ENCODE data around the gene CRTC3. TPM values are rescaled to one million over a fixed set of nuclear protein-coding genes. Genes with fewer than 3 reads are reported as not detected.

Gene CRTC3
- total and polyA plus RNA-seq, 2 of the 4 experiments (the other 2 are of a cell fraction) = 4.7 to 14.8 TPM

- no peak overlapping the region for H4K5ac ChIP-seq (ENCODE audit: low read depth, low read length)
- no peak overlapping the region for H4K91ac ChIP-seq (ENCODE audit: insufficient read depth, low read depth, low read length)
- H3K27ac ChIP-seq (ENCODE audit: insufficient read depth, low read length) = peak overlapping the region; percentile 38; the same call in 1 of the 2 replicates
- BruUV-seq (replicated peaks) = no TSS peak
- peak overlapping the region; percentile 71 for H2AFZ ChIP-seq (replicated peaks; ENCODE audit: low read length, poor library complexity)
- peak overlapping the region; percentile 22 for H2AK9ac ChIP-seq (replicated peaks; ENCODE audit: low read depth, low read length, poor library complexity)
- DNase-seq = peak; percentile 69
- no peaks in the 10 kb centered on the region for H3K79me1 ChIP-seq (ENCODE audit: low read depth in 1 of 2, low read length in 2 of 2)
- H3K9me3 ChIP-seq (ENCODE audit: control insufficient read depth, insufficient read depth, low read length) = no peaks in the 10 kb centered on the region
- H2BK20ac ChIP-seq (ENCODE audit: low read depth, low read length) = peak overlapping the region; percentile 61
- CTCF ChIA-PET = interaction anchor here (0.5 to 1.3 kb wide), 10 partner anchors 10 to 284 kb away, joined by 3 to 13 read pairs (median 4); partner anchors contain the start of gene HDDC3
- peaks cover 6% of the 10 kb centered on the region; the same call in 1 of the 2 replicates for H3K36me3 ChIP-seq (ENCODE audit: control insufficient read depth, insufficient read depth, low read length)
- no peaks in the 10 kb centered on the region for H4K20me1 ChIP-seq (ENCODE audit: insufficient read depth, low read length)
- TF ChIP-seq ELK1 (IDR thresholded peaks at IDR 0.05; ENCODE audit: borderline replicate concordance, low read depth, low read length) = peak; percentile 74; the same call in 1 of the 2 replicates
- TF ChIP-seq RAD21 (IDR thresholded peaks at IDR 0.05; ENCODE audit: low read length) = peak; percentile 95
- TF ChIP-seq POLR2A (IDR thresholded peaks at IDR 0.05; ENCODE audit: low read depth, low read length) = peak; percentile 52; the same call in 1 of the 2 replicates
- TF ChIP-seq, protein P1, sequence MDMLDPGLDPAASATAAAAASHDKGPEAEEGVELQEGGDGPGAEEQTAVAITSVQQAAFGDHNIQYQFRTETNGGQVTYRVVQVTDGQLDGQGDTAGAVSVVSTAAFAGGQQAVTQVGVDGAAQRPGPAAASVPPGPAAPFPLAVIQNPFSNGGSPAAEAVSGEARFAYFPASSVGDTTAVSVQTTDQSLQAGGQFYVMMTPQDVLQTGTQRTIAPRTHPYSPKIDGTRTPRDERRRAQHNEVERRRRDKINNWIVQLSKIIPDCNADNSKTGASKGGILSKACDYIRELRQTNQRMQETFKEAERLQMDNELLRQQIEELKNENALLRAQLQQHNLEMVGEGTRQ (IDR thresholded peaks at IDR 0.05; ENCODE audit: low read depth, low read length) = 0 out of 2 replicates have a peak, but pooled peaks have one; percentile 36
- TF ChIP-seq CHD1 (IDR thresholded peaks at IDR 0.05; ENCODE audit: low read depth, low read length) = no peak; the same call in 1 of the 2 replicates
- peak; percentile 90 for TF ChIP-seq SMC3 (IDR thresholded peaks at IDR 0.05; ENCODE audit: low read depth, low read length)
- 0 out of 2 replicates have a peak, but pooled peaks have one; percentile 6 for TF ChIP-seq CEBPB (IDR thresholded peaks at IDR 0.05; ENCODE audit: low read depth, low read length)
- TF ChIP-seq MAFK (IDR thresholded peaks at IDR 0.05; ENCODE audit: low read depth, low read length) = no peak
- TF ChIP-seq CTCF (conservative IDR thresholded peaks at IDR 0.05; ENCODE audit: low read depth, low read length) = peak; percentile 92
- peak overlapping the region in 1 of 2 experiments; percentile 22; a peak in 2 of 4 replicates for H4K8ac ChIP-seq (ENCODE audit: low read depth in 2 of 2, low read length in 2 of 2)
- H3K27me3 ChIP-seq (ENCODE audit: control insufficient read depth, insufficient read depth, low read length) = no peaks in the 10 kb centered on the region
- H2AK5ac ChIP-seq (ENCODE audit: low read depth, low read length) = peak overlapping the region; percentile 83
- H3K4me3 ChIP-seq (ENCODE audit: insufficient read depth, low read depth, low read length) = no peak overlapping the region
- intact Hi-C loops (cut with micrococcal nuclease) = loop anchor here (1.0 to 5.0 kb wide), 4 partner anchors 45 to 286 kb away; no protein-coding TSS in a partner anchor
- no peak overlapping the region; the same call in 1 of the 2 replicates for H3K14ac ChIP-seq (replicated peaks; ENCODE audit: low read depth, low read length)
- H3K56ac ChIP-seq (ENCODE audit: extremely low read depth, insufficient read depth, low read length) = no peak overlapping the region
- POLR2A ChIA-PET (ENCODE audit: unreplicated experiment) = no interaction called here
- peak overlapping the region; percentile 63 for H2BK120ac ChIP-seq (ENCODE audit: low read depth, low read length)
- peak overlapping the region; percentile 66 for H3K4ac ChIP-seq (ENCODE audit: low read depth, low read length)
- dilution Hi-C loops (cut with HindIII; ENCODE audit: low sequenced_read_pairs, unreplicated experiment) = no loop called here
- H3K4me1 ChIP-seq (ENCODE audit: control insufficient read depth, insufficient read depth, low read length) = peaks cover 6% of the 10 kb centered on the region
- ATAC-seq (ENCODE audit: low read depth) = peak; percentile 89
- no peak overlapping the region for H3K18ac ChIP-seq (ENCODE audit: low read depth, low read length)
- no peak overlapping the region for H3K23ac ChIP-seq (ENCODE audit: low read depth, low read length)
- no peak overlapping the region for H2BK5ac ChIP-seq (ENCODE audit: low read depth, low read length, poor library complexity, severe bottlenecking)
- WGBS, 2 experiments (ENCODE audit: extremely low coverage in 2 of 2, insufficient read length in 1 of 2) = 22% methylated on average over 6 of the region's 14 CpGs; no CpG with 5 or more reads in 1 of the 2 experiments
- H3K9me1 ChIP-seq (ENCODE audit: insufficient read depth, low read length) = peaks cover 3% of the 10 kb centered on the region; the same call in 1 of the 2 replicates
- H3K9ac ChIP-seq (ENCODE audit: low read depth, low read length) = no peak overlapping the region
- 0 out of 3 replicates have a peak overlapping the region, but pooled peaks have one; percentile 9 for H2BK15ac ChIP-seq (ENCODE audit: low read depth, low read length)
- no peak overlapping the region for H3K4me2 ChIP-seq (ENCODE audit: low read depth, low read length)
- in situ Hi-C loops (cut with MboI; ENCODE audit: low sequenced_read_pairs) = loop anchor here (10.0 kb wide), 1 partner anchor 46 kb away; no protein-coding TSS in a partner anchor
Measured at GRCh38 chr15:90648137-90649070, 118.7 kb downstream of the CRTC3 start.
